Effector memory CD4-positive, alpha-beta T cell (primary cell): ENCODE data around the gene PLLP.
"Not testable (repeated sequence)": the region's sequence is repeated elsewhere in the genome, so short reads cannot be mapped to it uniquely, and the experiment has no call there.

Experiments
- DNase-seq, 3 donors: peaks; one replicate each; pipeline ENCODE4 v3.0.0-alpha.2; 2020
- H3K27ac ChIP-seq: 2 replicates; pipeline ENCODE4 v1.7.0; 2013; ENCODE audit warnings: mild to moderate bottlenecking, low read length, moderate library complexity; ENCODE audit not compliant: insufficient read depth, poor library complexity, severe bottlenecking
- H3K27me3 ChIP-seq: replicated peaks from 2 replicates; pipeline ENCODE4 v1.7.0; 2013; ENCODE audit warnings: mild to moderate bottlenecking, low read length; ENCODE audit not compliant: insufficient read depth, control insufficient read depth, poor library complexity, severe bottlenecking
- H3K36me3 ChIP-seq: 2 replicates; pipeline ENCODE4 v1.7.0; 2013; ENCODE audit warnings: mild to moderate bottlenecking, low read length, moderate library complexity; ENCODE audit not compliant: control insufficient read depth, insufficient read depth
- H3K4me1 ChIP-seq: 2 replicates; pipeline ENCODE4 v1.7.0; 2013; ENCODE audit warnings: low read length, mild to moderate bottlenecking; ENCODE audit not compliant: control insufficient read depth, insufficient read depth, poor library complexity, severe bottlenecking
- H3K4me3 ChIP-seq: 2 replicates; pipeline ENCODE4 v1.7.0; 2013; ENCODE audit warnings: low read length, low read depth, mild to moderate bottlenecking; ENCODE audit not compliant: insufficient read depth, poor library complexity, severe bottlenecking
- H3K9me3 ChIP-seq: 2 replicates; pipeline ENCODE4 v1.7.0; 2013; ENCODE audit warnings: mild to moderate bottlenecking, low read length, moderate library complexity; ENCODE audit not compliant: control insufficient read depth

The PLLP gene

DNA sequence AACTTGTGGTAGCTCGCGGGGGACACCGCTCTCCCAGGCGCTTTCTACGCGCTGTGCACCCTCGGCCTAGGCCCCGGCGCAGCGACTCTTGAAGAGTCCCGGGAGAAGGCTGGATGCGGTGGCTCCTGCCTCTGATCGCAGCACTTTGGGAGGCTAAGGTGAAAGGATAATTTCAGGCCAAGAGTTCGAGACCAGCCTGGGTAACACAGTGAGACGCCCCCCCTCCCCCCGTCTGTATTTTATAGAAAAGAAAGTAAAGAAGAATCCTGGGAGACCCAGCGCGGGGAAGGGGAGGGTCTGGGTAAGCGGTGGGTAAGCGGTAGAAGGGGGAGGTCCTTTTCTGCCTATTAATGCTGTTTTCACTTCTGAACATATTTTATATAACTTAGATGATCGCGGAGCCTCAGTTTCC, 486 bp upstream of the PLLP start:
- H3K36me3 ChIP-seq = no peaks in the 10 kb centered on the region
- H3K9me3 ChIP-seq = no peaks in the 10 kb centered on the region
- peaks cover 6% of the 10 kb centered on the region for H3K27me3 ChIP-seq
- peaks cover 9% of the 10 kb centered on the region for H3K4me1 ChIP-seq
- peak overlapping the region; percentile 58 for H3K4me3 ChIP-seq
- no peak overlapping the region for H3K27ac ChIP-seq
- DNase-seq = no peak

GRCh38 chr16:57283959-57284208, 588 bp downstream of the PLLP start:
- Histone ChIP-seq H3K4me3 (peak overlapping the region; percentile 58), H3K27ac (no peak overlapping the region), H3K27me3 (peaks cover 6% of the 10 kb centered on the region), H3K36me3 (no peaks in the 10 kb centered on the region), H3K9me3 (no peaks in the 10 kb centered on the region), H3K4me1 (peaks cover 18% of the 10 kb centered on the region)
- DNase-seq = no peak

DNA sequence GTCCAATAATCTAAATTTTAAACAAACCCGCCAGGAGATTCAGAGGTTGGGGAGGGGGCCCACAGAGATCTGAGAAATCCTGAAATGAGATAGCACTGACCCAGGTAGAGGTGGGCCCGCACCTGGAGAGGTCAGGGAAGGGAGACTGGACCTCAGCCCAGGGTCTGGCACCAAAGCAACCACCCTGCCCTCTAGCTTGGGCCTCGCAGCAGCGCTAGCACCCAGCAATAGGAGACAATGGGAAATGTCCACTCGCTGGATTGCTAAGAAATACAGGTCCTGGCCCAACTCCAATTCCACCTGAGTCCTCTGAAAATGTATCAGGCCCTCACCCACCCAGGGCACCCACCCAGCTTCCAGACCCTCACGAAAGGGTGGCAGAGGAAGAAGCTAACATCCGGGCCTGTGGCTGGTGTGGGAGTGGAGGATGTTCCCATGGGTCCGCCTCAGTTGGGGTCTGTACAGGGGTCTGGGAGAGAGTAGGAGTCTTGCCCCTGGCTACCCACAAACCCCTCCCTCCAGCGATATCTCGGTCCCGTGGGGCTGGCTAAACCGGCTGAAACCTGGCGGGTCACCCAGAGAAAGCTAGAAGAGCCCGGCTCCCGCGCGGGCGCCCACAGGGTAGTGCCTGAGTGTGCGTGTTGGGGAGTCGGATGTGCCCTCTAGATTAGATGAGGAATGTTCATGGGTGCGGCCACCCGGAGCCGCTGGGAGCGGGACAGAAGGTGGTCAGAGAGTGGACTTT, 1.1 kb downstream of the PLLP start:
- H3K4me1 ChIP-seq = peaks cover 18% of the 10 kb centered on the region
- peaks cover 6% of the 10 kb centered on the region for H3K27me3 ChIP-seq
- H3K27ac ChIP-seq = no peak overlapping the region
- H3K9me3 ChIP-seq = no peaks in the 10 kb centered on the region
- no peak for DNase-seq
- H3K4me3 ChIP-seq = peak overlapping the region; percentile 58
- no peaks in the 10 kb centered on the region for H3K36me3 ChIP-seq

DNA sequence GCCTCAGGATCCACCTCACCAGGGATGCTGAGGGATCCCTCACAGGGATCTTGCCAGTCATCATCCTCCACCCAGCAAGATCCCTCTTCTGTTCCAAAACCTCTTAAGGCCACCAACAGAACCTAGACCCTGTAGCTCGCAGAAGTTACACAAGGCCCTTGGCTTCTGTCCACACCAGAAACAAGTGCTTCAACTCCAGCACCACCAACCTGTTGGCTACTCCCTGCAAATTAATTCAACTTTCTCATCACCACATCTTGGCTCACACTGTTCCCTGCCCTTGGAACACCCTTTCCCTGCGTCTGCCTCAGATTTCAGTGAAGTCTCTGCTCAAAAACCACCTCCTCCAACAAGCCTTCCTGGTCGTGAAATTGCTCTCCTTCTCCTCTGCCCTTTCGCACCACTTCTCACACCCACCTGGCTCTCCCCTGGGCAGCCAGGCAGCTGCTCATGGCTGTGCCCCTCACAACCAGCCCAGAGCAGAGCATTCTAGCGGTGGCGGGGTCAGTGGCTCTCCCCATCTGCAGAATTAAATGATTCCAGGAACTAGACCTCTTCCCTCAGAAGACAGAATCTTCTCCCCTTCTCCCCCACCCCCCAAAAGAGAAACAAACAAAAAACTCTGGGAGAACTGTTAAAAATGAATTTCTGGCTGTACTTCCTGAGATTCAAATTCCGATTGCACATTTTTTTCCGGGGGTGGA, 1.8 kb downstream of the PLLP start:
- no peak for DNase-seq
- Histone ChIP-seq H3K27ac (no peak overlapping the region), H3K27me3 (peaks cover 6% of the 10 kb centered on the region), H3K36me3 (no peaks in the 10 kb centered on the region), H3K4me3 (no peak overlapping the region), H3K9me3 (no peaks in the 10 kb centered on the region), H3K4me1 (peaks cover 18% of the 10 kb centered on the region)

DNA sequence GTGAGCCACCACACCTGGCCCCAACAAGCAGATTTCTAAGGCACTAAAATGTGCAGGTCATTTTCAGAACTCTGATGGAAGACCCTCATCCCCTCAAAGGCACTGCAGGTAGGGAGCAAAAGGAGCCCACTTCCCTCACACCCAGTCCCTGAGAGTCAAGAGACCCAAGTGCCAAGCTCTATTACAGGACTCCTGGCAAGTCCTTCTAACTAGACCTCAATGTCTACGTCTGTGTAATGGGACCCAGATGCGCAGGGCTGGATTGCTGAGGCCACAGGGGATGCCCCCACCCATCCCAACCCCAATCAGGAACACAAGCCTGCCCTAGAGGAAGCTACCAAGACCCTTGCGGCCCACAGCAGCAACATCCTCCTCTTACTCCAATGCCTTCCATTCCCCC, 2.7 kb downstream of the PLLP start:
- H3K9me3 ChIP-seq = no peaks in the 10 kb centered on the region
- H3K4me3 ChIP-seq = no peak overlapping the region
- H3K27me3 ChIP-seq = peaks cover 6% of the 10 kb centered on the region
- no peak for DNase-seq
- H3K27ac ChIP-seq = no peak overlapping the region
- H3K4me1 ChIP-seq = peaks cover 18% of the 10 kb centered on the region
- no peaks in the 10 kb centered on the region for H3K36me3 ChIP-seq

GRCh38 chr16:57279780-57280638, 4.5 kb downstream of the PLLP start:
- no peaks in the 10 kb centered on the region for H3K36me3 ChIP-seq
- H3K9me3 ChIP-seq = no peaks in the 10 kb centered on the region
- no peak overlapping the region for H3K4me3 ChIP-seq
- peaks cover 17% of the 10 kb centered on the region for H3K4me1 ChIP-seq
- H3K27me3 ChIP-seq = peaks cover 5% of the 10 kb centered on the region
- DNase-seq = no peak
- no peak overlapping the region for H3K27ac ChIP-seq

DNA sequence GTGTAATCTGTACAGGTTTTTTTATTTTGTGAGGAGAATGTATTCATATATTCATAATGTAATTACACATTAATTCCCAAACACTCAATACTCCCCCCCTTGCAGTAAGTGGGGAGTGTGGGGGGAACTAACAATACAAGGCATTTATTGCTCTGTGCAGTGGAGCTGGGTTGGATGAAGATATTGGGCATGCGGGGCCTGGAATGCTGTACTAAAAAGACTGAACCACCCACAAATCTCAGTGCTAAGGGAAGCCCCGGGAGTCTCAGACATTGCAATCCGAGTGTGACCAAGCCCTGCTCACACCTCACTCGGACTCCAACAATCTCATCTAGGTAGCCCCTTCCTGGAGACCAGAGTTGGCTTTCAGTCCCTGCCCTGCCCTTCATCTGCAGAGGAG, 6.0 kb downstream of the PLLP start:
- peaks cover 8% of the 10 kb centered on the region for H3K4me1 ChIP-seq
- H3K27me3 ChIP-seq = no peaks in the 10 kb centered on the region
- no peak overlapping the region for H3K4me3 ChIP-seq
- H3K27ac ChIP-seq = no peak overlapping the region
- DNase-seq = no peak
- H3K9me3 ChIP-seq = no peaks in the 10 kb centered on the region
- no peaks in the 10 kb centered on the region for H3K36me3 ChIP-seq

DNA sequence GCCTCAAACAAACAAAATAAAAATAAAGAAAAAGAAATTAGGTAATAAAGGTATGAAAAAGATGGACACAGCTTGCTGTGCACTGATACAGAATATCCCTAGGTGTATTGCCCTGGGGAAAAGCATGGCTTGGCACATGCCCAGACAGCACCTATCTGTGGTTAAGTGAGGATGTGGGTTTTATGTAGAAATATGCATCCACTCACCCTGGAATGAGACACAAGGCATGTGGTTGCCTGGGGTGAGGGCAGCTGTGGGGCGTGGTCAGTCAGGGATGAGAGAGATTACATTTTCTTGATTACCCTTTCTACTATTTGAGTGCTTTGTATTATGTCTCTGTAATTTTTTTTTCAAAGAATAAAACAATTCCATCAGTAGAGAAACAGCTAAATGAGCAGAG, 6.9 kb downstream of the PLLP start:
- H3K9me3 ChIP-seq = no peaks in the 10 kb centered on the region
- no peak overlapping the region for H3K4me3 ChIP-seq
- no peaks in the 10 kb centered on the region for H3K27me3 ChIP-seq
- H3K4me1 ChIP-seq = peaks cover 8% of the 10 kb centered on the region
- H3K27ac ChIP-seq = no peak overlapping the region
- no peaks in the 10 kb centered on the region for H3K36me3 ChIP-seq
- DNase-seq = peak; percentile 38 to 59 (median 42)

GRCh38 chr16:57276596-57276995, 7.9 kb downstream of the PLLP start:
- Histone ChIP-seq H3K4me1 (peaks cover 8% of the 10 kb centered on the region), H3K36me3 (no peaks in the 10 kb centered on the region), H3K4me3 (no peak overlapping the region), H3K9me3 (no peaks in the 10 kb centered on the region), H3K27me3 (no peaks in the 10 kb centered on the region), H3K27ac (no peak overlapping the region)
- no peak for DNase-seq

DNA sequence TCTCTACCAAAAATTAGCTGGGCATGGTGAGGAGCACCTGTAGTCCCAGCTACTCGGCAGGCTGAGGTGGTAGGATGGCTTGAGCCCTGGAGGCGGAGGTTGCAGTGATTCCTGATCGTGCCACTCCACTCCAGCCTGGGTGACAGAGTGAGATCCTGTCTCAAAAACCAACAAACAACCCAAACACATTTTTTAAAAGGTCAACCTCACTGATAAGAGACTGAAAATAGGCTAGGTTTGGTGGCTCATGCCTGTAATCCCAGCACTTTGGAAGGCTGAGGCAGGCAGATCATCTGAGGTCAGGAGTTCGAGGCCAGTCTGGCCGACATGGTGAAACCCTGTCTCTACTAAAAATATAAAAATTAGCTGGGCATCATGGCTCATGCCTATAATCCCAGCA, 8.5 kb downstream of the PLLP start:
- H3K4me1 ChIP-seq, H3K27me3 ChIP-seq, H3K36me3 ChIP-seq, H3K9me3 ChIP-seq, H3K4me3 ChIP-seq, DNase-seq, H3K27ac ChIP-seq: not testable (repeated sequence)
